GM19193 (cell line): ENCODE measurements around the gene TACC2.

Experiments used
- POLR2A ChIP-seq: IDR thresholded peaks from 4 replicates; pipeline ENCODE4 v1.6.1; 2011; ENCODE audit not compliant: insufficient read depth, insufficient read length; ENCODE audit errors: extremely low read depth

Gene TACC2

GRCh38 chr10:122010405-122011050, 21.6 kb downstream of the TACC2 start:
- TF ChIP-seq POLR2A, result no peak

- TF ChIP-seq POLR2A, result no peak
Measured at GRCh38 chr10:122012731-122013130, 23.8 kb downstream of the TACC2 start.

GRCh38 chr10:122013311-122013780, 24.4 kb downstream of the TACC2 start:
- no peak for TF ChIP-seq POLR2A

- TF ChIP-seq POLR2A, result no peak
Measured at GRCh38 chr10:122014652-122015248, 25.8 kb downstream of the TACC2 start.

- TF ChIP-seq POLR2A, result no peak
Measured at GRCh38 chr10:122018491-122018890, 29.5 kb downstream of the TACC2 start.

GRCh38 chr10:122018951-122019413, 30.0 kb downstream of the TACC2 start:
- TF ChIP-seq POLR2A, result no peak

GRCh38 chr10:122019414-122019975, 30.5 kb downstream of the TACC2 start:
- no peak for TF ChIP-seq POLR2A

- TF ChIP-seq POLR2A, result no peak
Measured at GRCh38 chr10:122020226-122020625, 31.3 kb downstream of the TACC2 start.

GRCh38 chr10:122021379-122021778, 32.4 kb downstream of the TACC2 start:
- TF ChIP-seq POLR2A, result no peak

- TF ChIP-seq POLR2A, result no peak
Measured at GRCh38 chr10:122021828-122022227, 32.9 kb downstream of the TACC2 start.

- no peak for TF ChIP-seq POLR2A
Measured at GRCh38 chr10:122022276-122022675, 33.3 kb downstream of the TACC2 start.

- no peak for TF ChIP-seq POLR2A
Measured at GRCh38 chr10:122029499-122030199, 40.7 kb downstream of the TACC2 start.

GRCh38 chr10:122030200-122030552, 41.2 kb downstream of the TACC2 start:
- no peak for TF ChIP-seq POLR2A

- no peak for TF ChIP-seq POLR2A
Measured at GRCh38 chr10:122033224-122033926, 44.4 kb downstream of the TACC2 start.

GRCh38 chr10:122034149-122034756, 45.3 kb downstream of the TACC2 start:
- no peak for TF ChIP-seq POLR2A

- no peak for TF ChIP-seq POLR2A
Measured at GRCh38 chr10:122040786-122041185, 51.8 kb downstream of the TACC2 start.
